Ishikawa (cell line): ENCODE data around the gene SLC52A1.

Source experiments
- CREB1 ChIP-seq: IDR thresholded peaks from 2 replicates; pipeline ENCODE4 v1.6.1; 2012; ENCODE audit warnings: low read depth
- EP300 ChIP-seq: IDR thresholded peaks from 2 replicates; pipeline ENCODE4 v1.6.1; 2012; ENCODE audit warnings: borderline replicate concordance
- RAD21 ChIP-seq: IDR thresholded peaks from 2 replicates; pipeline ENCODE4 v1.6.1; 2012; ENCODE audit warnings: low read depth
- TCF12 ChIP-seq: IDR thresholded peaks from 2 replicates; pipeline ENCODE4 v1.6.1; 2012; ENCODE audit warnings: low read depth
- YY1 ChIP-seq: IDR thresholded peaks from 2 replicates; pipeline ENCODE4 v1.6.1; 2012; ENCODE audit warnings: low read depth
- TF ChIP-seq, protein P1 (sequence below): IDR thresholded peaks from 2 replicates; pipeline ENCODE4 v1.6.1; 2012; ENCODE audit warnings: low read depth, mild to moderate bottlenecking

DNA sequence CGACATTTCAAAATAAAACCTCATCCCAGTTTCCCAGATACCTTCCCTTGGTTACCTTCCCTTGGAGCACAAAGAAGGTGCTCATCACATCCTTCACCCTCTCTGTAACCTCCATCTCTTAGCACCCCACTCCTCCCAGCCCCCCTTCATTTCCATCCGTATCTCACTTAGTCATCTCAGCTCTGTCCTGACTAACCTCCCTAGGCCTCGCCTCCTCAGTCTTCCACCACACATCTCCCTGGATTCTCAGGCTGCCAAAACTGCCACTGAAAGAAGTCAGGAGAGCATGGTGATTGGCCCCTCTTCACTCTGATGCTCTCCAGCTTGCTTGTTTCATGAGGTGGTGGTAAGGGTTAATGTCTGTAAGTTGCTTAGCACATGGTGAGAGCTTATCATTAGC is 45.4 kb upstream of the SLC52A1 start:
- TF ChIP-seq YY1 = no peak
- TF ChIP-seq EP300 = no peak
- no peak for TF ChIP-seq CREB1
- TF ChIP-seq, protein P1, sequence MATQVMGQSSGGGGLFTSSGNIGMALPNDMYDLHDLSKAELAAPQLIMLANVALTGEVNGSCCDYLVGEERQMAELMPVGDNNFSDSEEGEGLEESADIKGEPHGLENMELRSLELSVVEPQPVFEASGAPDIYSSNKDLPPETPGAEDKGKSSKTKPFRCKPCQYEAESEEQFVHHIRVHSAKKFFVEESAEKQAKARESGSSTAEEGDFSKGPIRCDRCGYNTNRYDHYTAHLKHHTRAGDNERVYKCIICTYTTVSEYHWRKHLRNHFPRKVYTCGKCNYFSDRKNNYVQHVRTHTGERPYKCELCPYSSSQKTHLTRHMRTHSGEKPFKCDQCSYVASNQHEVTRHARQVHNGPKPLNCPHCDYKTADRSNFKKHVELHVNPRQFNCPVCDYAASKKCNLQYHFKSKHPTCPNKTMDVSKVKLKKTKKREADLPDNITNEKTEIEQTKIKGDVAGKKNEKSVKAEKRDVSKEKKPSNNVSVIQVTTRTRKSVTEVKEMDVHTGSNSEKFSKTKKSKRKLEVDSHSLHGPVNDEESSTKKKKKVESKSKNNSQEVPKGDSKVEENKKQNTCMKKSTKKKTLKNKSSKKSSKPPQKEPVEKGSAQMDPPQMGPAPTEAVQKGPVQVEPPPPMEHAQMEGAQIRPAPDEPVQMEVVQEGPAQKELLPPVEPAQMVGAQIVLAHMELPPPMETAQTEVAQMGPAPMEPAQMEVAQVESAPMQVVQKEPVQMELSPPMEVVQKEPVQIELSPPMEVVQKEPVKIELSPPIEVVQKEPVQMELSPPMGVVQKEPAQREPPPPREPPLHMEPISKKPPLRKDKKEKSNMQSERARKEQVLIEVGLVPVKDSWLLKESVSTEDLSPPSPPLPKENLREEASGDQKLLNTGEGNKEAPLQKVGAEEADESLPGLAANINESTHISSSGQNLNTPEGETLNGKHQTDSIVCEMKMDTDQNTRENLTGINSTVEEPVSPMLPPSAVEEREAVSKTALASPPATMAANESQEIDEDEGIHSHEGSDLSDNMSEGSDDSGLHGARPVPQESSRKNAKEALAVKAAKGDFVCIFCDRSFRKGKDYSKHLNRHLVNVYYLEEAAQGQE = no peak
- no peak for TF ChIP-seq TCF12
- TF ChIP-seq RAD21 = no peak
